ENCODE data around the gene PUM1. TPM values are rescaled to one million over a fixed set of nuclear protein-coding genes. Genes with fewer than 3 reads are reported as not detected.

The PUM1 gene
- total RNA-seq, 2 donors from 2014 or later: 80.3 to 120 TPM

GRCh38 chr1:30919025-30919881 lies 146.3 kb downstream of the PUM1 start:
- TF ChIP-seq CTCF (IDR thresholded peaks at IDR 0.05): no peak
- no peak for TF ChIP-seq POLR2AphosphoS5 (IDR thresholded peaks at IDR 0.05)
- no peak for TF ChIP-seq POLR2A (IDR thresholded peaks at IDR 0.05)
- H3K27me3 ChIP-seq (replicated peaks; ENCODE audit: insufficient read depth): no peaks in the 10 kb centered on the region
- WGBS: 49% methylated on average over 10 of the region's 10 CpGs
- intact Hi-C loops (cut with DNase I): no loop called here
- no peak overlapping the region for H3K4me3 ChIP-seq
- no peaks in the 10 kb centered on the region for H3K9me3 ChIP-seq
- H3K36me3 ChIP-seq: no peaks in the 10 kb centered on the region
- DNase-seq (ENCODE audit: low spot score): no peak
- no peak overlapping the region for H3K27ac ChIP-seq
- no peaks in the 10 kb centered on the region for H3K4me1 ChIP-seq (replicated peaks)

- DNase-seq (ENCODE audit: low spot score): no peak
- no peak overlapping the region for H3K27ac ChIP-seq
- intact Hi-C loops (cut with DNase I): no loop called here
Observed at GRCh38 chr1:30916296-30916695, 149.2 kb downstream of the PUM1 start.

GRCh38 chr1:30915491-30916230 lies 149.9 kb downstream of the PUM1 start:
- no peaks in the 10 kb centered on the region for H3K36me3 ChIP-seq
- no peak for DNase-seq (ENCODE audit: low spot score)
- no peak overlapping the region for H3K4me3 ChIP-seq
- intact Hi-C loops (cut with DNase I): no loop called here
- no peaks in the 10 kb centered on the region for H3K9me3 ChIP-seq
- no peaks in the 10 kb centered on the region for H3K27me3 ChIP-seq (replicated peaks; ENCODE audit: insufficient read depth)
- no peaks in the 10 kb centered on the region for H3K4me1 ChIP-seq (replicated peaks)
- no peak for TF ChIP-seq POLR2A (IDR thresholded peaks at IDR 0.05)
- no peak for TF ChIP-seq POLR2AphosphoS5 (IDR thresholded peaks at IDR 0.05)
- no peak for TF ChIP-seq CTCF (IDR thresholded peaks at IDR 0.05)
- H3K27ac ChIP-seq: no peak overlapping the region
- 91% methylated on average over 13 of the region's 13 CpGs for WGBS

More at GRCh38 chr1:30916296-30916695, 149.2 kb downstream of the PUM1 start:
- Histone ChIP-seq H3K36me3 (no peaks in the 10 kb centered on the region), H3K4me3 (no peak overlapping the region), H3K9me3 (no peaks in the 10 kb centered on the region), H3K4me1 (replicated peaks) (no peaks in the 10 kb centered on the region), H3K27me3 (replicated peaks; ENCODE audit: insufficient read depth) (no peaks in the 10 kb centered on the region)
- WGBS: 88% methylated on average over 12 of the region's 12 CpGs
- TF ChIP-seq POLR2A (IDR thresholded peaks at IDR 0.05) (no peak), CTCF (IDR thresholded peaks at IDR 0.05) (no peak), POLR2AphosphoS5 (IDR thresholded peaks at IDR 0.05) (no peak)

GRCh38 chr1:30914931-30915330 lies 150.6 kb downstream of the PUM1 start:
- Histone ChIP-seq H3K27me3 (replicated peaks; ENCODE audit: insufficient read depth) (no peaks in the 10 kb centered on the region), H3K4me1 (replicated peaks) (no peaks in the 10 kb centered on the region), H3K9me3 (no peaks in the 10 kb centered on the region), H3K4me3 (no peak overlapping the region), H3K36me3 (no peaks in the 10 kb centered on the region), H3K27ac (no peak overlapping the region)
- 85% methylated on average over 4 of the region's 4 CpGs for WGBS
- DNase-seq (ENCODE audit: low spot score): no peak
- intact Hi-C loops (cut with DNase I): loop anchor here (5.0 kb wide), 1 partner anchor 58 kb away; no protein-coding TSS in a partner anchor
- TF ChIP-seq POLR2AphosphoS5 (IDR thresholded peaks at IDR 0.05) (no peak), POLR2A (IDR thresholded peaks at IDR 0.05) (no peak), CTCF (IDR thresholded peaks at IDR 0.05) (no peak)

Data from prostate gland (tissue), 2 donors.